Ovary (tissue), 9 donors: ENCODE measurements around the gene RAB31. TPM values are rescaled to one million over a fixed set of nuclear protein-coding genes. Genes with fewer than 3 reads are reported as not detected.
"Not testable (repeated sequence)": the region's sequence is repeated elsewhere in the genome, so short reads cannot be mapped to it uniquely, and the experiment has no call there.

Experiments
- DNase-seq, 5 donors: peaks; one replicate each; pipeline ENCODE4 v3.0.0-alpha.2; 2019 to 2020
- H3K27ac ChIP-seq, 2 donors: fragments of 200-600 bp; one replicate each; pipeline versions ENCODE4 v1.5.1 to v1.8.0; 2019 to 2022
- H3K27me3 ChIP-seq: fragments of 200-600 bp; one replicate; pipeline ENCODE4 v1.8.0; 2022
- H3K36me3 ChIP-seq: fragments of 200-600 bp; sonication (generic); one replicate; pipeline ENCODE4 v1.5.1; 2019
- H3K4me1 ChIP-seq: one replicate; pipeline ENCODE4 v1.8.1; 2013; ENCODE audit warnings: mild to moderate bottlenecking, moderate library complexity; ENCODE audit not compliant: insufficient read depth
- H3K4me3 ChIP-seq: fragments of 200-600 bp; sonication (generic); one replicate; pipeline ENCODE4 v1.5.1; 2017
- H3K9me3 ChIP-seq, 2 donors: fragments of 200-600 bp in 1 of 2; sonication (generic) in 1 of 2; one replicate each; pipeline versions ENCODE4 v1.5.1 to v1.8.1; 2013 to 2019; ENCODE audit warnings: mild to moderate bottlenecking in 1 of 2, moderate library complexity in 1 of 2
- CTCF ChIP-seq, 3 donors: fragments of 450-650 bp in 2 of 3; fragments of 200-600 bp in 1 of 3; IDR thresholded peaks; one replicate each; pipeline versions ENCODE4 v1.5.1 to v1.8.0; 2016 to 2022; ENCODE audit warnings: antibody characterized with exemption in 3 of 3, mild to moderate bottlenecking in 1 of 3
- EP300 ChIP-seq: sonication (generic); formaldehyde crosslinking; IDR thresholded peaks from one replicate; pipeline ENCODE4 v1.6.1; 2017; ENCODE audit warnings: antibody characterized with exemption
- POLR2A ChIP-seq: fragments of 450-650 bp; IDR thresholded peaks from one replicate; pipeline ENCODE4 v1.6.1; 2017; ENCODE audit warnings: antibody characterized with exemption, mild to moderate bottlenecking, moderate library complexity
- WGBS, 3 donors: extraction: QIAGEN DNeasy Blood & Tissue Kit in 1 of 3; methylation state at CpG; one replicate each; pipeline versions ENCODE4 v1.1.5 to v1.1.7; 2013 to 2017; 5-methylcytosine and 5-hydroxymethylcytosine counted together
- intact Hi-C, 4 donors: fragments of 100-400 bp; cut with DNase I; formaldehyde crosslinking; loops; one replicate each; pipeline versions ENCODE4 v1.11.0 to v1.15.1; 2022 to 2023
- polyA plus RNA-seq, 2 donors: library from polyadenylated mRNA; stranded (reverse); fragments of 200-250 nt in 1 of 2; fragments of 350-450 nt in 1 of 2; fragmentation: Illumina TruSeq in 1 of 2; extraction: RNeasy Lipid Tissue Mini Kit (QIAGEN cat#74804) in 1 of 2; gene quantifications; one replicate each; pipeline ENCODE4 v1.2.3, GENCODE V29; 2013 to 2014
- total RNA-seq, 7 donors: library from RNA; depleted of rRNA in 2 of 7; stranded (reverse); fragments of >200 nt in 2 of 7; fragmentation: NEBNext Ultra II Directional in 3 of 7; extraction: Animal tissue kit (Norgen Biotek cat#: 25700) in 3 of 7; gene quantifications; one replicate each; pipeline versions ENCODE4 v1.1.0 to v1.2.4, GENCODE V29; 2016 to 2023
- donor health status: DM: no; HTN: no; CAD: no; lungs with moderate emphysema.
- donor health status: DM: no; HTN: no; CAD: no.
- donor health status: Bipolar disorder and iron deficiency.
- donor health status: DM: yes; HTN: yes; CAD: no.
- donor health status: DM: no; HTN: no; CAD: no.
- donor health status: DM: yes; HTN: yes; CAD: no.

The RAB31 gene
- total and polyA plus RNA-seq, 9 donors, result 37.9 to 188 (median 62.8) TPM

GRCh38 chr18:9887992-9888391 is 179.9 kb downstream of the RAB31 start:
- DNase-seq, result no peak
- no peaks in the 10 kb centered on the region for H3K4me1 ChIP-seq
- TF ChIP-seq CTCF (IDR thresholded peaks at IDR 0.05), result no peak
- TF ChIP-seq POLR2A, result no peak
- TF ChIP-seq EP300, result no peak
- H3K9me3 ChIP-seq, result no peaks in the 10 kb centered on the region
- intact Hi-C loops, result no loop called here
- 97% methylated on average over 5 of the region's 5 CpGs for WGBS, 3 donors
- no peak overlapping the region for H3K27ac ChIP-seq
- no peaks in the 10 kb centered on the region for H3K27me3 ChIP-seq
- no peak overlapping the region for H3K4me3 ChIP-seq
- H3K36me3 ChIP-seq, result no peaks in the 10 kb centered on the region

DNA sequence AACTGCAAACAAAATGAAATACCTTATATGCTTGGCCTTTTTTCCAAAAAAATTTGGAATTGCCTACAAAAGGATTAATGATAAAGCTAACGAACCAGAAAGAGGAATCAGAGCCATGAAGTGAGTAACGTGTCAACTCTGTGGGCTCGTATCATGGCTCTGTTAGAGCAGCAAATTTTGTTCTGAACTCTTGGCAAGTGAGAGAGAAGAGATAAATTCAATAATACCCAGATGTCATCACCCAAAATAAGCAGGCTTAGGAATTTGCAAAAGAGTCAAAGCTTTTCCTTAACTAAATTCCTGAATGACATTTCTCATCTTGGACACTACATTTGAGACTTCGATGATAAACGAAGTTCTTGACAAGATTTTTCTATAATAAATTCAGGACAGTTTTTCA is 182.1 kb downstream of the RAB31 start:
- H3K4me3 ChIP-seq, result no peak overlapping the region
- no peaks in the 10 kb centered on the region for H3K9me3 ChIP-seq
- no peak for TF ChIP-seq EP300
- TF ChIP-seq CTCF (IDR thresholded peaks at IDR 0.05), result no peak
- TF ChIP-seq POLR2A, result no peak
- no peak for DNase-seq
- no peaks in the 10 kb centered on the region for H3K27me3 ChIP-seq
- intact Hi-C loops, result no loop called here
- no peak overlapping the region for H3K27ac ChIP-seq
- H3K4me1 ChIP-seq, result no peaks in the 10 kb centered on the region
- 43 to 58% (median 48%) methylated on average over 5 of the region's 5 CpGs for WGBS, 3 donors
- no peaks in the 10 kb centered on the region for H3K36me3 ChIP-seq

GRCh38 chr18:9890957-9891356 is 182.9 kb downstream of the RAB31 start:
- Histone ChIP-seq H3K27me3 (no peaks in the 10 kb centered on the region), H3K27ac (no peak overlapping the region), H3K36me3 (no peaks in the 10 kb centered on the region), H3K9me3 (no peaks in the 10 kb centered on the region), H3K4me3 (no peak overlapping the region), H3K4me1 (no peaks in the 10 kb centered on the region)
- intact Hi-C loops, result no loop called here
- 23 to 42% (median 38%) methylated on average over 1 of the region's 1 CpG for WGBS, 3 donors
- TF ChIP-seq EP300, result no peak
- no peak for TF ChIP-seq POLR2A
- no peak for TF ChIP-seq CTCF (IDR thresholded peaks at IDR 0.05)
- DNase-seq, result no peak

DNA sequence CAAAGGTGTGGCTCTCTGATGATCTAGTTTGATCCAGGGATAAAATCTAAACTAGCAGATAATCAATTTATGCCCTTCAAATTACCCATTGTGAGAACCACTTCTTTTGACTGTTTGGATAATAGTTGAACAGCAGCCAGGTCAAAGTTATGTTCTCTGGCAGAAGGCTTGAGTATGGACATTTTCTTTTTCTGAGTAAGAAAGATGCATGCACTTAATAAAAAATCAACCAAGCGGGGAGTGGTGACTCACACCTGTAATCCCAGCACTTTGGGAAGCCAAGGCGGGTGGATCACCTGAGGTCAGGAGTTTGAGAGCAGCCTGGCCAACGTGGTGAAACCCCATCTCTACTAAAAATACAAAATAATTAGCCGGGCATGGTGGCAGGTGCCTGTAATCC is 183.4 kb downstream of the RAB31 start:
- H3K36me3 ChIP-seq, intact Hi-C loops, H3K27ac ChIP-seq, H3K4me1 ChIP-seq, H3K9me3 ChIP-seq, H3K27me3 ChIP-seq, DNase-seq, H3K4me3 ChIP-seq: not testable (repeated sequence)
- 79 to 82% (median 80%) methylated on average over 4 of the region's 4 CpGs for WGBS, 3 donors

DNA sequence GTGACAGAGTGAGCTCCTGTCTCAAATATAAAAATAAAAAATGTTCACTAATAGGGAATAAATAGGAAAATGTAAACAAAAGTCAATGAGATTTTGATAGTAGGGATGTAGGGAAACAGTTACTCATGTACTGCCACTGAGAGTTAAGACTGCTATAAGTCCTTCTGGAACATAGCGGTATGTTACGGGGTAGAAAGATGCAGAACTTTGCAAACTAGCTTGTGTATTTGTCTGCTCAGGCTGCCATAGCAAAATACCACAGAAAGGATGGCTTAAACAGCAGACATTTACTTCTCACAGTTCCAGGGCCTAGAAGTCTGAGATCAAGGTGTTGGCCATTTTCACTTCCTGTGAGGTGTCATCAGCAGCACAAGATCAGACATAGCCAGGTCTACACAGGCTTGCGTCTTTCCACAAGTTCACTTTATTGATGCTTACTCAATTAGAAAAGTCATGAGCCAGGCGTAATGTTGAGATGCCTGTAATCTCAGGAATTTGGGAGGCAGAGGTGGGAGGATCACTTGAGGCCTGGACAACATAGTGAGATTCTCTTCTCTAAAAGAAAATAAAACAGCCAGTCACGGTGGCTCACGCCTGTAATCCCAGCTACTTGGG is 186.5 kb downstream of the RAB31 start:
- intact Hi-C loops, result no loop called here
- TF ChIP-seq CTCF (IDR thresholded peaks at IDR 0.05) (no peak), EP300 (no peak), POLR2A (no peak)
- Histone ChIP-seq H3K4me1 (no peaks in the 10 kb centered on the region), H3K27ac (no peak overlapping the region), H3K27me3 (no peaks in the 10 kb centered on the region), H3K36me3 (no peaks in the 10 kb centered on the region), H3K4me3 (no peak overlapping the region), H3K9me3 (no peaks in the 10 kb centered on the region)
- 83 to 93% (median 93%) methylated on average over 6 of the region's 6 CpGs for WGBS, 3 donors
- DNase-seq, result no peak
